ENCODE results near the gene PHRF1. TPM values are rescaled to one million over a fixed set of nuclear protein-coding genes. Genes with fewer than 3 reads are reported as not detected.

Gene PHRF1
- total RNA-seq, 2 experiments from 2014 or later = 55.4 to 58.9 TPM

DNA sequence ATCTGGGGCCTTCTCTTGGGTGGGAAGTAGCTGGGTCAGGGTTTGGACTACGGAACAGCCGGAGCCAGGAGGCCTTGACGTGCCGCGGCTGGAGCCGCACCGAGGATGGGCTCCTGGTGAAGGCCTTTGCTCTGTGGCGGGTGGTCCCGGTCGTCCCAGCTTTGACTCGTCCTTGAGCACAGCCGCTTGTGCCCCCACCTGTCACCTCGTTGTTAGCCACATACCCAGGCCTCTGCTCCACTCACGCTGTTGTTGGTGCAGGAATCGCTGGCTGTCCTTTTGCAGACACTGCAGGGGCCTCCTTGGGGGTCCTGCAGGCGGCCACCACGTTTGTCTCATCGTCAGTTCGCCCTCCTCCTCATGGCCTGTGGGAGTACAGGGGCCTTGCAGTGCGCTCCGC lies 17.1 kb downstream of the PHRF1 start:
- Mint-ChIP-seq H3K27ac (no peak overlapping the region), H3K4me3 (no peak overlapping the region), H3K9me3 (no peaks in the 10 kb centered on the region), H3K36me3 (peaks cover 46% of the 10 kb centered on the region), H3K27me3 (no peaks in the 10 kb centered on the region), H3K4me1 (peaks cover 21% of the 10 kb centered on the region)
- POLR2A ChIA-PET = no interaction called here
- DNase-seq (no peak), ATAC-seq (ENCODE audit: low read depth) (no peak)

DNA sequence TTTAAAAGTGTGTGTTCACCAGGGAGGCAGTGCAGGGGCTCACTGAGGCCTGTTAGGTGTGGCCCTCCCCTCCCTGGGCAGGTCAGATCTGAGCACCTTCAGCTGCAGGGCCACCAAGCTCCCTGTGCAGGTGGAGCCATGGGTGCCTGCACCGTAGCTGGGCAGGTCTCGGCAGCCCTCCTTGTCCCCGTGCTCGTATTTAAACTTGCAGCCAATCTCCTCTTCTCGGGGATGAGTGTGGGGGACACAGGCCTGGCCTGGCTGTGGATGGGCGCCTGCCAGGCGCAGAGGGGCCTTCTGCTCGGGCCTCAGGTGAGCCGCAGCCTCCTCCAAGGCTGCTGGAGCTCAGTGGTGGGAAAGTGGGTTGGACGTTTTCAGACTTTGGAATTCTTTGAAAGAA lies 19.1 kb downstream of the PHRF1 start:
- Mint-ChIP-seq H3K27me3 (no peaks in the 10 kb centered on the region), H3K27ac (no peak overlapping the region), H3K9me3 (no peaks in the 10 kb centered on the region), H3K4me3 (no peak overlapping the region), H3K36me3 (peaks cover 37% of the 10 kb centered on the region), H3K4me1 (peaks cover 13% of the 10 kb centered on the region)
- POLR2A ChIA-PET = interaction anchor here (0.8 to 0.9 kb wide), 2 partner anchors 16 to 20 kb away, joined by 3 read pairs; partner anchors contain the start of gene IRF7
- ATAC-seq (ENCODE audit: low read depth) (no peak), DNase-seq (no peak)

DNA sequence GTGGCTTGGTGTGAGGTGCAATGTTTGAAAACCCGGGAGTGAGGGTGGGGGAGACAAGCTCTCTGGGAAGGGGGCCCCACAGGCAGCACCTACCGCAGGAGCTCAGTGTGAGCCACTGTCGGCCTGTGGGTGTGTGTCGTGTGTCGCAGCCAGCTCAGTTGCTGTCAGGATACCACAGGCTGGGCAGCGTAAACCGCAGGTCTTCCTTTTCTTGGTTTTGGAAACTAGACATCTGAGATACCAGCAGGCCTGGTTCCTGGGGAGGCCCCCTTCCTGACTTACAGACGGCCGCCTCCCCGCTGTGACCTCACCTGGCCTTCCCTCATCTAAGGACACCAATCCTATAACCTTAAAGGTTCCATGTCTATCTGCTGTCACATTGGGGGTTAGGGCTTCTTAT lies 20.1 kb downstream of the PHRF1 start:
- H3K4me3 Mint-ChIP-seq = peak overlapping the region; percentile 35
- no peaks in the 10 kb centered on the region for H3K9me3 Mint-ChIP-seq
- POLR2A ChIA-PET = interaction anchor here (0.8 to 1.0 kb wide), 4 partner anchors 15 to 189 kb away, joined by 3 to 4 read pairs (median 3); partner anchors contain the start of gene IRF7
- ATAC-seq (ENCODE audit: low read depth) (peak; percentile 32), DNase-seq (no peak)
- H3K36me3 Mint-ChIP-seq = peaks cover 32% of the 10 kb centered on the region
- peaks cover 13% of the 10 kb centered on the region for H3K4me1 Mint-ChIP-seq
- no peaks in the 10 kb centered on the region for H3K27me3 Mint-ChIP-seq
- peak overlapping the region; percentile 51 for H3K27ac Mint-ChIP-seq

DNA sequence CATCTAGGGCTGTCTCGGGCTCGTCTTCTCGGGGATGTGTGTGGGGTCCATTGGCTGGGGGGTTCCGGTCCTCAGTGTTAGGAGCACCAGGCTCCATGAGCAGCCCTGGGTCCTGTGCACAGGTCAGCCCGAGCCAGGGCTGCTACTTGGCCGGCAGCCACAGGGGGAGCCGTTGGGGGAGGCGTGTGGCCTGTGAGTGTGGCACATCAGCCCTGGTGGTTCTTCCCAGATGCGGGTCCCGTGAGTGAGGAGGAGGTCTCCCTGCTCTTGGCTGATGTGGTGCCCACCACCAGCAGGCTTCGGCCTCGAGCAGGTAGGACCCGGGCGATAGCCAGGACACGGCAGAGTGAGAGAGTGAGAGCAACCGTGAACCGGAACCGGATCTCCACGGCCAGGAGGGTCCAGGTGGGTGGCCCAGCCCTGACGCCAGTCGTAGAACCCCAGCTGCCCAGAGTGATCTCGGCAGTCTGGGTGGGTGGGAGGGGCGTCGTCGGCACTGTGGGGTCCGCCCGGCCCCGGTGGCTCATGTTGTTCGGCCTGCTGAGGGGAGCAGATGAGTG lies 21.0 kb downstream of the PHRF1 start:
- ATAC-seq (ENCODE audit: low read depth) (no peak), DNase-seq (no peak)
- POLR2A ChIA-PET = no interaction called here
- Mint-ChIP-seq H3K4me1 (peaks cover 14% of the 10 kb centered on the region), H3K36me3 (peaks cover 32% of the 10 kb centered on the region), H3K4me3 (no peak overlapping the region), H3K27ac (no peak overlapping the region), H3K27me3 (no peaks in the 10 kb centered on the region), H3K9me3 (no peaks in the 10 kb centered on the region)

DNA sequence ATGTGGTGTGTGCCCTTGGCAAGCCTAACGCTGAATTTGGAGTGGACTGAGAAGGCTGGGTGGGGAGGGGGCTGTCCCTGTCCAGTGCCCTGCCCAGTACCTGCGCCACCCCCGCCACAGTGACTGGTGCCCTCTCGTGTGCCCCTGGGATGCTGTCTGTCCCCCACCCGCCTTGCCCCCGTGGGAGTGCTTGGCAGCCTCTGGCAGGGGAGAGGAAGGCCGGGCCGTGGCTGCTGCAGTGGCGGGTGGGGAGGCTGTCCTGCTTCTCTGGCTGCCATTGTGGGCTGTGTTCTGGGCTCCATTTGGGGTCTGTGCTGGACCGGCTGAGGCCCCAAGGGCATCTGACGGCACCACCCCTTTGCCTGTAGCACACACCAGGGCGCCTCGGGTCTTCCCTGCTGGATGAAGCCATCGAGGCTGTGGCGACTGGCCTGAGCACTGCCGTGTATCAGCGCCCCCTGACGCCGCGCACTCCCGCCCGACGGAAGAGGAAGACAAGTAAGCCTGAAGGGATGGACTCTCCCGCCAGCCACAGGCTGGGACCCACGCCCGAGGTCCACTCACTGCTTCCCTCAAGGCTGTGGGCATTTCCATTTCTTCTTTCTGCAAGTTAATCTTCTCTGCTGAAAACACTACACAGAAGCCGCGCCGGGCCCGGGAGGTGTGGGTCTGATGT lies 21.9 kb downstream of the PHRF1 start:
- peaks cover 14% of the 10 kb centered on the region for H3K4me1 Mint-ChIP-seq
- DNase-seq = no peak
- H3K27ac Mint-ChIP-seq = no peak overlapping the region
- no peaks in the 10 kb centered on the region for H3K9me3 Mint-ChIP-seq
- no peak overlapping the region for H3K4me3 Mint-ChIP-seq
- ATAC-seq (ENCODE audit: low read depth) = no peak
- no peaks in the 10 kb centered on the region for H3K27me3 Mint-ChIP-seq
- H3K36me3 Mint-ChIP-seq = peaks cover 26% of the 10 kb centered on the region
- POLR2A ChIA-PET = no interaction called here

DNA sequence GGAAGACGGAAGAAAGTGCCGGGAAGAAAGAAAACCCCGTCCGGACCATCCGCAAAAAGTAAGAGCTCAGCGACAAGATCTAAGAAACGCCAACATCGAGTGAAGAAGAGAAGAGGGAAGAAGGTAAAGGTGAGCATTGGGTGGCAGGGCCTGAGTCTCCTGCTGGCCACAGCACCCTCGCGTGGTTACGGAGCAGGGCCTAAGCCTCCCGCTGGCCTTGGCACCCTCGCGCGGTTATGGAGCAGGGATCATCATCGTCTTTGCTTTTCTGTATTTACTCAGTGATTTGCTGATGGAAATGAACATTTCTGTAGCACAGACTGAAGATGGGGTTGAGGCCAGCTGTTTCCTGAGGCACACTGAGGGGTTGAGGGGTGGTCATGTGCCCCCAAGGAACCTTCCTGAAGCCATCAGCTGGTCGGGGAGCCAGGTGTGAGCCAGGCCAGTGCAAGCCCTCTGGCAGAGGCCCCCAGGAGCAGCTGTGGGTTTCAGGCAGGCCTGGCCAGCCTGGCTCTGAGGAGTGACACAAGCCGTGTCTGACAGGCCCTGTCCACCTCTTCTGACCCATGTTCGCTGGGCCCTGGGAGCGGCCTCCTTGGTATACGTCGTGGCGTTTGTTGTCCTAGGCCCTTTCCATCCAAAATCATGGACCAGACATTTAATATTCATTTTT lies 25.4 kb downstream of the PHRF1 start:
- no peaks in the 10 kb centered on the region for H3K9me3 Mint-ChIP-seq
- no peaks in the 10 kb centered on the region for H3K27me3 Mint-ChIP-seq
- no peak overlapping the region for H3K4me3 Mint-ChIP-seq
- no peak for DNase-seq
- peaks cover 4% of the 10 kb centered on the region for H3K4me1 Mint-ChIP-seq
- no peak overlapping the region for H3K27ac Mint-ChIP-seq
- ATAC-seq (ENCODE audit: low read depth) = no peak
- H3K36me3 Mint-ChIP-seq = peaks cover 17% of the 10 kb centered on the region
- POLR2A ChIA-PET = interaction anchor here (0.7 to 1.6 kb wide), 3 partner anchors 9 to 132 kb away, joined by 3 to 4 read pairs (median 3); no protein-coding TSS in a partner anchor

DNA sequence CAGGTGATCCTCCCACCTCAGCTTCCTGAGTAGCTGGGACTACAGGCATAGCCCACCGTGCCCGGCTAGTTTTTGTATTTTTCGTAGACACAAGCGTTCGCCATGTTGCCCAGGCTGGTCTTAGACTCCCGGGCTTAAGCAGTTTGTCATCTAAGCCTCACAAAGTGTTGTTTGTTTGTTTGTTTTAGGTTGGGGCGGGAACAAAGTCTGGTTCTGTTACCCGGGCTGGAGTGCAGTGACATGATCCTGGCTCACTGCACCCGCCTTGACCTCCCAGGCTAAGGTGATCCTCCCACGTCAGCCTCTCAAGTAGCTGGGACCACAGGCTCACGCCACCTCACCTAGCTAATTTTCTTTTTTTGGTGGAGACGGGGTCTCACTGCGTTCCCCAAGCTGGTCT lies 26.9 kb downstream of the PHRF1 start:
- Mint-ChIP-seq H3K27ac (no peak overlapping the region), H3K4me3 (no peak overlapping the region), H3K36me3 (peaks cover 14% of the 10 kb centered on the region), H3K9me3 (no peaks in the 10 kb centered on the region), H3K4me1 (peaks cover 1% of the 10 kb centered on the region), H3K27me3 (no peaks in the 10 kb centered on the region)
- ATAC-seq (ENCODE audit: low read depth) (no peak), DNase-seq (no peak)
- POLR2A ChIA-PET = no interaction called here

DNA sequence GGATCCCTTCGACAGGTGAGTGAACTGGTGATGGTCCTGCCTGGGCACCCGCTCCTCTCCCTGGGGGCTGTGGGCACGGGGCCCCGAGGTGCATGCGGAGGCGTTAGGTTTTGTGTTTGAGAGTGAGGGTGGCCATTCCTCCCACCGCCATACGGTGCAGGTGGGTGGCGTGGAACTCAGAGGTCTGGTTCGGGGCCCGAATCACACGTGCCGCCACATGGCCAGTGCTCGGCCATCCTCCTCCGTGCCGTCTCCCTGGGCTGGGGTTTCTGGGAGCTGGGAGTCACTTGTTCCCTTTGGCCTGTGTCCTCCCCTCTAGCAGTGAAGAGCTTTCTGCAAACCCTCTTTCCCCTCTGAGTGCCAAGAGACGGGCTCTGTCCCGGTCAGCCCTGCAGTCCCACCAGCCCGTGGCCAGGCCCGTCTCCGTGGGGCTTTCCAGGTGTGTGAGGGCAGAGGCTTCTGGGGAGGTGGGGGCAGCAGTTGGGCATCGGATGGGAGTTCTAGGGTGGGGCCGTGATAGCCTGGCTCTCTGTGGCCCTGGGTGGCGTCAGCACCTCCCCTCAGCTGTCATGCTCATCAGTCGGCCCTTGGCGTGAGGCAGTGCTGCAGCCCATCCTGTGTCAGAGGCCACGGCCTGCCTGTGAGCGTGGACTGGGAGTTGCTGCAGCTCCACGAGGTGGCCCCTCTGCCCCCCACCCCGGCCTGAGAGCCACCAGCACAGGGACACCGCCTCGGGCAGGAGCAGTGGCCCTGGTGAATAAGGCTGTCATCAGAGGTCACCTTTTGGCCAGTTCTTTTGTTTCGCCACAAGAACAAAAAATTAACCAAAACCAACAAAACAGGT lies 29.2 kb downstream of the PHRF1 start:
- Mint-ChIP-seq H3K4me1 (peaks cover 1% of the 10 kb centered on the region), H3K9me3 (no peaks in the 10 kb centered on the region), H3K27me3 (no peaks in the 10 kb centered on the region), H3K27ac (no peak overlapping the region), H3K4me3 (no peak overlapping the region), H3K36me3 (peaks cover 11% of the 10 kb centered on the region)
- POLR2A ChIA-PET = interaction anchor here (0.7 kb wide), 1 partner anchor 10 kb away, joined by 4 read pairs; the partner anchor contains the start of gene IRF7
- DNase-seq (no peak), ATAC-seq (ENCODE audit: low read depth) (no peak)

DNA sequence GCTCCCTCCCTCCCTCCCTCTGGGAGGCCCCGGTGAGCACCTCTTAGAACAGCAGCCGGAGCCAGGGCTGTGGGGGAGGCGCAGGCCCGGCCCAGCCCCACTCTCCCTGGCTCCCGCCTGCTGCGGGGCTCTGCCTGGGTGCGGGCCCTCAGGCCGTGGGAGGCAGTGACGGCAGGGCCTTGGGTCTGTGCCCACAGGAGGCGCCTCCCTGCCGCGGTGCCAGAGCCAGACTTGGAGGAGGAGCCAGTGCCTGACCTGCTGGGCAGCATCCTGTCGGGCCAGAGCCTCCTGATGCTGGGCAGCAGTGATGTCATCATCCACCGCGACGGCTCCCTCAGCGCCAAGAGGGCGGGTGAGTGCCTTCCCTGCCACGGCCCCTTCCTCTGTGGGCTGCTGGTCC lies 30.0 kb downstream of the PHRF1 start:
- Mint-ChIP-seq H3K9me3 (no peaks in the 10 kb centered on the region), H3K36me3 (peaks cover 13% of the 10 kb centered on the region), H3K27me3 (no peaks in the 10 kb centered on the region), H3K4me3 (no peak overlapping the region), H3K27ac (no peak overlapping the region), H3K4me1 (peaks cover 1% of the 10 kb centered on the region)
- no peak for DNase-seq
- no peak for ATAC-seq (ENCODE audit: low read depth)
- POLR2A ChIA-PET = no interaction called here

DNA sequence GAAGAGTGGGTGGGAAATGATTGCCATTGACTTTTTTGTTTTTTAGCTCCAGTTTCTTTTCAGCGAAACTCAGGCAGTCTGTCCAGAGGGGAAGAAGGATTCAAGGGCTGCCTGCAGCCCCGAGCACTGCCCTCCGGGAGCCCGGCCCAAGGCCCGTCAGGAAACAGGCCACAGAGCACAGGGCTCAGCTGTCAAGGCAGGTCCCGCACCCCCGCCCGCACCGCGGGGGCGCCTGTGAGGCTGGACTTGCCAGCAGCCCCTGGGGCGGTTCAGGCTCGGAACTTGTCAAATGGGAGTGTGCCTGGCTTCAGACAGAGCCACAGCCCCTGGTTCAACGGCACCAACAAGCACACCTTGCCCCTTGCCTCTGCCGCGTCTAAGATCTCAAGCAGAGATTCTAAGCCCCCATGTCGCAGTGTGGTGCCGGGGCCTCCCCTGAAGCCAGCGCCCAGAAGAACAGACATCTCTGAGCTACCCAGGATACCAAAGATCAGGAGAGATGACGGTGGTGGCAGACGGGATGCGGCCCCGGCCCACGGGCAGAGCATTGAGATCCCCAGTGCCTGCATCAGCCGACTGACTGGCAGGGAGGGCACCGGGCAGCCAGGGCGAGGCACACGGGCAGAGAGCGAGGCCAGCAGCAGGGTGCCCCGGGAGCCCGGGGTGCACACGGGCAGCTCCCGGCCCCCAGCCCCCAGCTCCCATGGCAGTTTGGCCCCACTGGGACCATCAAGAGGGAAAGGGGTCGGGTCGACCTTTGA lies 30.9 kb downstream of the PHRF1 start:
- H3K27ac Mint-ChIP-seq = no peak overlapping the region
- peaks cover 8% of the 10 kb centered on the region for H3K36me3 Mint-ChIP-seq

DNA sequence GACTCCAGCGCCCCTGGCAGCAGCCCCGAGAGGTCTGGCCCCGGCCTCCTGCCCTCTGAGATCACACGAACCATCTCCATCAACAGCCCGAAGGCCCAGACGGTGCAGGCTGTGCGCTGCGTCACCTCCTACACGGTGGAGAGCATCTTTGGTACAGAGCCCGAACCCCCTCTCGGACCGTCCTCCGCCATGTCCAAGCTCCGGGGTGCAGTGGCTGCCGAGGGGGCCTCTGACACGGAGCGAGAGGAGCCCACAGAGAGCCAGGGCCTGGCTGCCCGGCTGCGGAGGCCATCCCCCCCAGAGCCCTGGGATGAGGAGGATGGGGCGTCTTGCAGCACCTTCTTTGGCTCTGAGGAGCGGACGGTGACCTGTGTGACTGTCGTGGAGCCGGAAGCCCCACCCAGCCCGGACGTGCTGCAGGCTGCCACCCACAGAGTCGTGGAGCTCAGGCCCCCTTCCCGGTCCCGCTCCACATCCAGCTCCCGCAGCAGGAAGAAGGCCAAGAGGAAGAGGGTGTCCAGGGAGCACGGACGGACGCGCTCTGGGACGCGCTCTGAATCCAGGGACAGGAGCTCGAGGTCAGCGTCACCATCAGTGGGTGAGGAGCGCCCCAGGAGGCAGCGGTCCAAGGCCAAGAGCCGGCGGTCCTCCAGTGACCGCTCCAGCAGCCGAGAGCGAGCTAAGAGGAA lies 31.8 kb downstream of the PHRF1 start:
- Mint-ChIP-seq H3K36me3 (peaks cover 8% of the 10 kb centered on the region), H3K27ac (no peak overlapping the region), H3K4me3 (no peak overlapping the region), H3K9me3 (no peaks in the 10 kb centered on the region), H3K27me3 (no peaks in the 10 kb centered on the region), H3K4me1 (peaks cover 4% of the 10 kb centered on the region)
- ATAC-seq (ENCODE audit: low read depth) (no peak), DNase-seq (no peak)
- POLR2A ChIA-PET = interaction anchor here (0.9 kb wide), 1 partner anchor 20 kb away, joined by 3 read pairs; no protein-coding TSS in a partner anchor

More for the DNA sequence above, 30.9 kb downstream of the PHRF1 start:
- Mint-ChIP-seq H3K27me3 (no peaks in the 10 kb centered on the region), H3K4me3 (no peak overlapping the region), H3K4me1 (peaks cover 2% of the 10 kb centered on the region), H3K9me3 (no peaks in the 10 kb centered on the region)
- DNase-seq (no peak), ATAC-seq (ENCODE audit: low read depth) (no peak)
- POLR2A ChIA-PET = interaction anchor here (0.9 kb wide), 1 partner anchor 19 kb away, joined by 3 read pairs; no protein-coding TSS in a partner anchor

DNA sequence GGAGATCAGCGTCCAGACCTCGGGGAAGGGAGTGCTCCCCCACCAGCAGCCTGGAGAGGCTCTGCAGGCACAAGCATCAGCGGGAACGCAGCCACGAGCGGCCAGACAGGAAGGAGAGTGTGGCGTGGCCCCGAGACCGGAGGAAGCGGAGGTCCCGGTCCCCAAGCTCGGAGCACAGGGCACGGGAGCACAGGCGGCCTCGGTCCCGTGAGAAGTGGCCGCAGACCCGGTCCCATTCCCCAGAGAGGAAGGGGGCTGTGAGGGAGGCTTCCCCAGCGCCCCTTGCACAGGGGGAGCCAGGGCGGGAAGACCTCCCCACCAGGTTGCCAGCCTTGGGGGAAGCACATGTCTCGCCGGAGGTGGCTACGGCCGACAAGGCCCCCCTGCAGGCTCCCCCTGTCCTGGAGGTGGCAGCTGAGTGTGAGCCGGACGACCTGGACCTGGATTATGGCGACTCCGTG lies 32.6 kb downstream of the PHRF1 start:
- POLR2A ChIA-PET = no interaction called here
- Mint-ChIP-seq H3K9me3 (no peaks in the 10 kb centered on the region), H3K27me3 (no peaks in the 10 kb centered on the region), H3K4me1 (peaks cover 4% of the 10 kb centered on the region), H3K36me3 (peaks cover 10% of the 10 kb centered on the region), H3K27ac (no peak overlapping the region), H3K4me3 (no peak overlapping the region)
- ATAC-seq (ENCODE audit: low read depth) (no peak), DNase-seq (no peak)
